NCI-H748 treated with DMSO at 0.1 percent for 48 hours (cell line): Measurements from ENCODE around the gene GNG5.
"Not testable (repeated sequence)": the region's sequence is repeated elsewhere in the genome, so short reads cannot be mapped to it uniquely, and the experiment has no call there.

Experiments used
- DNase-seq: peaks from one replicate; lab custom pipeline; 2025; lab: John Stamatoyannopoulos, UW

The GNG5 gene

DNA sequence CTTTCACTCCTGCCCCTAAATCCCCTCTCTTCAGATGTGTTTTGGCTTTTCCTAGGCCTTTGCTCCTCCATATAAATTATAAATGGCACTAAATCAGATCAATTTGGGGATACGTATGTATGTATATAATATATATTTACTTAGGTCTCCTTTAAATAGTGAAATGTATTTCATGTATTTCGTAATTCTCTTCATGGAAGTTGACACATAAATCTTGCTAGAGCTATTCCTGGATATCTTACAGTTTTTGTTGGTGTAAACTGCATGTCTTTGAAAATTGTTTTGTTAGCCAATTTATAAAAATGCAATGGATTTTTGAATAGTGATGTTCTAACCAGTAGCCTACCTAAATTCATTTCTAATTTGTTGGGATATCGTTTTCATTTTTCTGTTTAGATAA is 18.3 kb downstream of the GNG5 start:
- no peak for DNase-seq

DNA sequence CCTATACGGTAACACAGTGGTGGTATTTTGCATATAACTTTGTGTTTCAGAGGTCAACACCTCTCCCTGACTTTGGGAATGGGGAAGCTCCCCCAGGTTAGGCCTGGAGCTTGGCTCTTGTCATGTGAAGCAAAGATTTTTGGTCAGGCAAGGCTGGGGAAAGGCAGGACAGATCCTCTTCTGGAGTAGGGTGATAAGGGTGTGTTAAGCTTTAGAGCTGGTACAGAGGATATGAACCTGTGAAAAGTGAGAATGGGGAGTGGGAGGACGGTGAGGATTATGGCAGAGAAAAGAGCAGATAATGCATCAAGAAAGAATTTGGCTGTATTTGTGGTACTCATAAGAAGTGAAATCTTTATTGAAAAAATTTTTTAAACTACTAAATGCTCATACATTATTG is 25.1 kb downstream of the GNG5 start:
- DNase-seq, result no peak

GRCh38 chr1:84480650-84481049 is 25.7 kb downstream of the GNG5 start:
- no peak for DNase-seq

DNA sequence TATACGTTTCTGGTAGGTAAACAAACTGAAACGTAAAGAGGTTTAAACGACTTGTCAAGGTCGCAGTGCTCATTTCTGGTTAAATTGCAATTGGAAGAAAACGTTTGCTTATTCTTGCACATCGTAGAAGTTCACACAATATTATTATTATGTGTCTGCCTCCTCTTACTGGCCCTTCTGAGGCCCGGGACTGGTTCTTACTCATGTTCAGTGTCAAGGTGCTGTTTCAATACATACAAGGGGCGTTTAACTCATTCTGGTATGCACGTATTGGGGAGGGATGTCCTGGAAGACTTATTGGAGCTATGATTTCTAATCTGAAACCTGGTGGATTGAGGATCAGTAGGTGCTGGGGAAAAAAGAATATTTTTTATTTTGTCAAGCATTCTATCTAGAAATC is 26.4 kb downstream of the GNG5 start:
- no peak for DNase-seq

DNA sequence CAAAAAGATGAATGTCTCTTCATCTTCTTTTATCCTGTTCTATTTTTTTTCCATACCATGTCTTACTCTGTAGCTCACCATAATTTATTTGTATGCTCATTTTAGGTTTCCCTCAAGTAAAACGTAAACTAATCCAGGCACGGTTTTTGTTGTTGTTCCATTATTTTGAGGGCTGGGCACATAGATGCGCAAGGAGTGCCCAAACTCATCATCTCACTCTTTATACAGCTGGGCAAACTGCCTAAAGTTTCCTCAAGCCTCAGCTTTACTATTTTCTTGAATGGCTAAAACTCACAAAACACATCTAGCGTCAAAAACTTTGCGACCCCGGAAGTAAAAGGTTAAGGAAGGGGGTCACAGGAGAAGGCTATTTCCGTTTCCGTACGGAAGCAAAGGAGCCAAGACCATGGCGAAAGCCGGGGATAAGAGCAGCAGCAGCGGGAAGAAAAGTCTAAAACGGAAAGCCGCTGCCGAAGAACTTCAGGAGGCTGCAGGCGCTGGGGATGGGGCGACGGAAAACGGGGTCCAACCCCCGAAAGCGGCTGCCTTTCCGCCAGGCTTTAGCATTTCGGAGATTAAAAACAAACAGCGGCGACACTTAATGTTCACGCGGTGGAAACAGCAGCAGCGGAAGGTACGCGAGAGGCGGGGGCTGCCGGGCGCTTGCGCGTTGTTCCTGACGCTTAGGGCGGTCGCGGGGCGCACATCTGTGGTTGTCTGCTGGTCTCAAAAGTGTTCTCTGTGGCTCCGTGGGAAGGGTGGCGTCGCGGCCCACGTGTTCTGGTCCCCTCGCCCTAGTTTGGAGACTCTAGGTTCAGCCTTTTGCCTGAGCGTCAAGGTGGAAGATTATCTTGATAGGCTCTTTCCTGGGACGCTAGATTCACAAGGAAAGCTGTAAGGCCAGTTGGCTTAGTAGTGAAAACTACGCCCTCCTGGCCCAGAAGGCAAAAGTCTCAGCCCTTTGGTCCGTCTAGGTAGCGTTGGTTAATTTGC is 27.2 kb downstream of the GNG5 start, which contains the start of gene RPF1:
RPF1 (plus strand) TSS at position 391 of the 993 bp plus-strand sequence; CDS start at position 407, 16 bp downstream.
- DNase-seq, result peak; percentile 59

- no peak for DNase-seq
These were observed 30.2 kb downstream of the GNG5 start for GRCh38 chr1:84476225-84476624.

DNA sequence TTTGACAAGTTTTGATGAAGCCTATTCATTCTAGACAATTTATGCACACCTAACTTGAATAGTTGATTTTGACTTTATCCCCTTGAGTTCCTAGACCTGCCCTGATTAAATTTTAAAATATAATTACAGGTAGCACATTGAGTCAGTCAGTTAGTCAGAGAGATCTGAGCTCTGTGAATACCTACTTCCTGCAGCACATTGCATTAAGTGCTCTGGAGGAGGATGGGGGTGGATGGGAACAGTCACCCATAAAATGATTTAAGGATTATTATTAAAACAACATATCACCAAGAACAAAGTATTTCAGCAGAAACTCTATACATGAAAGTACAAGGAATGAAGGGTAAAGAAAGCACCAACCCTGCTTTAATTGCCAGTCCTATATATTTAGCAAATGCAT is 39.1 kb downstream of the GNG5 start:
- DNase-seq, result no peak

DNA sequence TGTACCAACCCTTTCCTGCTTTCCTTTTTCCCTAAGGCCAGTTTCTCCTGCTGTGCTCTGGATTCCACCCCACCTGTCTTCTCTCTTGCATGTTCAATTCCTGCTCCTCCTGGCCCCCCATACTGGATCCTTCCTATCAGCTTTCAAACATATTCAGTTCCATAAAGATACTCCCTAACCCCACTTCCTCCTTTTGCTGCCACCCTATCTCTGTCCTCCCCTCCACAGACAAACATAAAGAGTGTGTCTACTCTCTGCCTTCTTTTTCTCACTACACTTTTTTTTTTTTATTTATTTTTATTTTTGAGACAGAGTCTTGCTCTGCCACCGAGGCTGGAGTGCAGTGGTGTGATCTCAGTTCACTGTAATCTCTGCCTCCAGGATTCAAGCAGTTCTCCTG is 44.3 kb downstream of the GNG5 start:
- no peak for DNase-seq

DNA sequence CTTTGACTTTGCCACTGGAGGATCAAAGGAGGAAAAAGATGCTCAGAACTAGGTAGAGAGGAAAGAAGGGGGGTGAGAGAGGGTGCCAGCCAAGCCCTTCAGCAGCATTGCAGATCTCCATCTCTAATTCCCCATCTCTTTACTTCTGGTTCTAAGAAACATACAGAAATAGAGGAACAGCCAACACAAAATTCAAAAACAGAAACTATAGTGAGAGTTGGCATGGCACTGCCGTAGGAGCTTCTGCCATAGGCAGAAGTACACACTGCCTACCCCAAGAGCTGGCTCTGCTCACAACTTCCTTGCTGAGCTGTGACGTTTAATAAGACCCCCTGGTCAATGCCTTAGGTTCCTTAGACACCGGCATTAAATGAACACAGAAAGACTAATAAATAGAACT is 53.9 kb downstream of the GNG5 start:
- no peak for DNase-seq

GRCh38 chr1:84450910-84451309 is 55.5 kb downstream of the GNG5 start:
- DNase-seq, result no peak

DNA sequence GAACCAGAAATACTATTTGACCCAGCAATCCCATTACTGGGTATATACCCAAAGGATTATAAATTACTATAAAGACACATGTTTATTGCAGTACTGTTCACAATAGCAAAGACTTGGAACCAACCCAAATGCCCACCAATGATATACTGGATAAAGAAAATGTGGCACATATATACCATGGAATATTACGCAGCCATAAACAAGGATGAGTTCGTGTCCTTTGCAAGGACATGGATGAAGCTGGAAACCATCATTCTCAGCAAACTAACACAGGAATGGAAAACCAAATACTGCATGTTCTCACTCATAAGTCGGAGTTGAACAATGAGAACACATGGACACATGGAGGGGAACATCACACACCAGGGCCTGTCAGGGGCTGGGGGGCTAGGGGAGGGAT is 57.7 kb downstream of the GNG5 start:
- DNase-seq, result not testable (repeated sequence)
